ENCODE data around the gene YOD1. TPM values are rescaled to one million over a fixed set of nuclear protein-coding genes. Genes with fewer than 3 reads are reported as not detected.

Gene YOD1
- total and polyA plus RNA-seq, 2 of the 4 experiments (the other 2 are of a cell fraction): 1.8 to 5.4 TPM

DNA sequence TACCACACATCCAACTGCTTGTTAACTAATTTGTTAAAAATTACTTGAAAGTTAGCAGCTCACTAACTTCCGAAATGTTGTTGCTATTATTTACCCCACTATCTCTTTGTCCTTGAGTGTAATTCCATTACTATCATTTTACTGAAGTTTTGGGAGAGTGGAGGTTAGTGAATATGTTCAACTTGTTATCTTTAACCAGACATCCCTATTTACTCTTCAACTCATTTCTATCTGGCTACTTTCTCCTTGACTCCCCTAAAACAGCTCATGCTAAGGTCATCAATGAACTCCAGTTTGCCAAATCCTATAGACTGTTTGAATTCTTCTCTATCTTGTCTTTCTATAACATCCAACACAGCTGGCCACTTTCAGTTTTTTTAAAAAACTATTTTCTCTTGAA, 14.1 kb downstream of the YOD1 start:
- dilution Hi-C loops (cut with HindIII; ENCODE audit: low sequenced_read_pairs, unreplicated experiment) (no loop called here), intact Hi-C loops (cut with micrococcal nuclease) (no loop called here), in situ Hi-C loops (cut with MboI; ENCODE audit: low sequenced_read_pairs) (no loop called here)
- Histone ChIP-seq H3K18ac (ENCODE audit: low read depth, low read length) (no peak overlapping the region), H3K4ac (ENCODE audit: low read depth, low read length) (no peak overlapping the region), H4K8ac (ENCODE audit: low read depth in 2 of 2, low read length in 2 of 2) (no peak overlapping the region), H3K56ac (ENCODE audit: extremely low read depth, insufficient read depth, low read length) (no peak overlapping the region), H3K27me3 (ENCODE audit: control insufficient read depth, insufficient read depth, low read length) (no peaks in the 10 kb centered on the region; the same call in 1 of the 2 replicates), H3K79me1 (ENCODE audit: low read depth in 1 of 2, low read length in 2 of 2) (no peaks in the 10 kb centered on the region), H3K9ac (ENCODE audit: low read depth, low read length) (no peak overlapping the region), H2BK15ac (ENCODE audit: low read depth, low read length) (no peak overlapping the region), H2BK20ac (ENCODE audit: low read depth, low read length) (no peak overlapping the region), H4K5ac (ENCODE audit: low read depth, low read length) (no peak overlapping the region), H2AFZ (replicated peaks; ENCODE audit: low read length, poor library complexity) (no peak overlapping the region), H2BK120ac (ENCODE audit: low read depth, low read length) (no peak overlapping the region), H3K14ac (replicated peaks; ENCODE audit: low read depth, low read length) (no peak overlapping the region), H3K4me1 (ENCODE audit: control insufficient read depth, insufficient read depth, low read length) (peaks cover 2% of the 10 kb centered on the region), H3K36me3 (ENCODE audit: control insufficient read depth, insufficient read depth, low read length) (no peaks in the 10 kb centered on the region), H2BK5ac (ENCODE audit: low read depth, low read length, poor library complexity, severe bottlenecking) (no peak overlapping the region), H3K27ac (ENCODE audit: insufficient read depth, low read length) (no peak overlapping the region), H2AK9ac (replicated peaks; ENCODE audit: low read depth, low read length, poor library complexity) (no peak overlapping the region), H3K23ac (ENCODE audit: low read depth, low read length) (no peak overlapping the region), H2AK5ac (ENCODE audit: low read depth, low read length) (no peak overlapping the region), H3K9me3 (ENCODE audit: control insufficient read depth, insufficient read depth, low read length) (no peaks in the 10 kb centered on the region), H4K20me1 (ENCODE audit: insufficient read depth, low read length) (no peaks in the 10 kb centered on the region), H3K9me1 (ENCODE audit: insufficient read depth, low read length) (peaks cover 8% of the 10 kb centered on the region; the same call in 1 of the 2 replicates), H3K4me3 (ENCODE audit: insufficient read depth, low read depth, low read length) (no peak overlapping the region), H3K4me2 (ENCODE audit: low read depth, low read length) (no peak overlapping the region), H4K91ac (ENCODE audit: insufficient read depth, low read depth, low read length) (no peak overlapping the region)
- no TSS peak for BruUV-seq (replicated peaks)
- POLR2A ChIA-PET (ENCODE audit: unreplicated experiment): no interaction called here
- DNase-seq: no peak
- ATAC-seq (ENCODE audit: low read depth): no peak
- CTCF ChIA-PET: no interaction called here
- WGBS, 2 experiments (ENCODE audit: extremely low coverage in 2 of 2, insufficient read length in 1 of 2): no CpG with 5 or more reads among the region's 1 CpG
- TF ChIP-seq USF2 (IDR thresholded peaks at IDR 0.05; ENCODE audit: low read depth, low read length) (no peak), NFE2L2 (IDR thresholded peaks at IDR 0.05; ENCODE audit: low read depth, low read length) (no peak), BHLHE40 (IDR thresholded peaks at IDR 0.05; ENCODE audit: low read depth, low read length) (no peak), POLR2A (IDR thresholded peaks at IDR 0.05; ENCODE audit: low read depth, low read length) (no peak), RFX5 (IDR thresholded peaks at IDR 0.05; ENCODE audit: low read depth, low read length) (no peak), MAZ (IDR thresholded peaks at IDR 0.05; ENCODE audit: borderline replicate concordance, low read depth, low read length) (no peak), FOS (IDR thresholded peaks at IDR 0.05; ENCODE audit: low read depth, low read length) (no peak)

Measured in IMR-90 (cell line).